Muscle layer of colon (tissue), 2 donors: Measurements from ENCODE around the gene APLP2.

Experiments
- H3K27ac ChIP-seq: one replicate; pipeline ENCODE4 v1.7.0; 2013; ENCODE audit warnings: low read depth, mild to moderate bottlenecking, low read length, moderate library complexity
- H3K27me3 ChIP-seq, 2 donors: one replicate each; pipeline ENCODE4 v1.7.0; 2013; ENCODE audit warnings: low read length in 2 of 2, mild to moderate bottlenecking in 2 of 2; ENCODE audit not compliant: insufficient read depth in 2 of 2, control insufficient read depth in 1 of 2
- H3K36me3 ChIP-seq: one replicate; pipeline ENCODE4 v1.7.0; 2013; ENCODE audit warnings: mild to moderate bottlenecking, low read length; ENCODE audit not compliant: insufficient read depth
- H3K4me1 ChIP-seq: one replicate; pipeline ENCODE4 v1.7.0; 2013; ENCODE audit warnings: mild to moderate bottlenecking, low read length; ENCODE audit not compliant: insufficient read depth
- H3K4me3 ChIP-seq, 2 donors: one replicate each; pipeline ENCODE4 v1.7.0; 2013; ENCODE audit warnings: low read length in 2 of 2, low read depth in 1 of 2, mild to moderate bottlenecking in 1 of 2, moderate library complexity in 1 of 2
- H3K9ac ChIP-seq: one replicate; pipeline ENCODE4 v1.7.0; 2013; ENCODE audit warnings: low read length
- H3K9me3 ChIP-seq: one replicate; pipeline ENCODE4 v1.7.0; 2013; ENCODE audit warnings: mild to moderate bottlenecking, low read length
- donor health status: abdominal sarcoma.
- donor health status: Adenocarcinoma of cecum.

APLP2 gene

GRCh38 chr11:130037058-130037457, 32.6 kb upstream of the APLP2 start:
- Histone ChIP-seq H3K4me3 (no peak overlapping the region), H3K9me3 (no peaks in the 10 kb centered on the region), H3K4me1 (no peaks in the 10 kb centered on the region), H3K27me3 (no peaks in the 10 kb centered on the region), H3K36me3 (no peaks in the 10 kb centered on the region), H3K9ac (no peak overlapping the region), H3K27ac (no peak overlapping the region)

DNA sequence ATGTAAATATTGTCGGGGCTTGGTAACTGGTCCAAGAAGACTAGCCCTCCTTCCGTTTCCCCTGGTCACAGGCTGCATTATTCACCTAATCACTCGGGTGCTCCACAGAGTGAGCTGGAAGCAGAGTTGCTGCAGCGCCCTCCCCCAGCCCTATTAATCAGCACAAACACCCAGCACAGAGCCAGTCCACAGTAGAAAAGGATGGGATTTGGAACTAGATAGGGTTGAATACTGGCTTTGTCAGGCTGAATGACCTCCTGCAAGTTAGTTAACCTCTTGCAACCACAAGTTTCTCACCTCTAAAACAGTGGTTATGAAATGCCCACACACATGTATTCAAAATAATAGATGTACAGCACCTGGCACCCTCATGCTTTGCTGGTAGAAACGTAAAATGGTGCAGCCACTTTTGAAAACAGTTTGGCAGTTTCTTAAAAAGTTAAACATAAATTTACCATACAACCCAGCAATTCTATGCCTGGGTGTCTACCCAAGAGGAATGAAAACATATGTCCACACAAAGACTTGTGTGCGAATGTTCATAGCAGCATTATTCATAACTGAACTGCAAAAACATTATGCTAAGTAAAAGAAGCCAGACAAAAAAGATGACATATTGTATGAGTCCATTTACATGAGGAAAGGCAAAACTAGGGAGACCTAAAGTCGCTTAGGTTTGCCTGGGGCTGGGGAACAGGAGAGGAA, 31.7 kb upstream of the APLP2 start:
- Histone ChIP-seq H3K36me3 (no peaks in the 10 kb centered on the region), H3K9me3 (no peaks in the 10 kb centered on the region), H3K4me3 (no peak overlapping the region), H3K27me3 (no peaks in the 10 kb centered on the region), H3K4me1 (no peaks in the 10 kb centered on the region), H3K9ac (no peak overlapping the region), H3K27ac (no peak overlapping the region)

DNA sequence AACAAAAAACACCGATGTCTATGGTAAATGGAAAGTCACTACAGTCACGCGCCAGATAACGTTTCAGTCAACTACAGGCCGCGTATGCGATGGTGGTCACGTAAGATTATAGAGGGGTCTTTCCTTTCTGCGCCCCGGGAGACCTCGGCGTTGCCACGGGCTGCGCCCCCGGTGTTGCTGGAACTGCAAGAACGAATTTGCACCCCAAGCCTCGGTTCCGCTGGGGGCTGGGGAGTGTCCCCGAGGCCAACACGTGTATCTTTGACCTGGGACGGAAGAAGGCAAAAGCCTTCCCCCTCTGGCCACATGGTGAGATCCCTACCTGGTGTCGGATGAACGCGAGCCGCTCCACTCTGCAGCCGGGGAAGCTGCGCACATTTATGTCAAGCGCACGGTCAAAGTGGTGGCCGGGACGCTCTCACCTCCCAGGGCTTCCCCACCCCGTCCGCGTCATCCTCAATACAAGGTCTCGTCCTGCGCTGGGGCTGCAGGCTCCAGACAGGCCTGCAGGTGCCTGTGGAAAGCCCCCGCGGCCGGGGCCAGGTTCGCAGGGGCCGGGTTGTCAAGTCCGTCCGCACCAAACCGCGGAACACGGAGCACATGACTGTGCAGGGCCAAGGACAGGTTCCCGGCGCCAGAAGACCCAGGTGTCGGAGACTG, 29.3 kb upstream of the APLP2 start:
- no peaks in the 10 kb centered on the region for H3K4me1 ChIP-seq
- no peaks in the 10 kb centered on the region for H3K9me3 ChIP-seq
- H3K27me3 ChIP-seq, result no peaks in the 10 kb centered on the region
- no peak overlapping the region for H3K9ac ChIP-seq
- no peak overlapping the region for H3K27ac ChIP-seq
- no peaks in the 10 kb centered on the region for H3K36me3 ChIP-seq
- H3K4me3 ChIP-seq, result no peak overlapping the region

- Histone ChIP-seq H3K36me3 (no peaks in the 10 kb centered on the region), H3K9me3 (no peaks in the 10 kb centered on the region), H3K27me3 (no peaks in the 10 kb centered on the region), H3K4me3 (no peak overlapping the region), H3K27ac (no peak overlapping the region), H3K9ac (no peak overlapping the region), H3K4me1 (no peaks in the 10 kb centered on the region)
These were observed 27.6 kb upstream of the APLP2 start for GRCh38 chr11:130042093-130042591.

- no peak overlapping the region for H3K9ac ChIP-seq
- H3K27me3 ChIP-seq, result no peaks in the 10 kb centered on the region
- no peak overlapping the region for H3K27ac ChIP-seq
- H3K36me3 ChIP-seq, result no peaks in the 10 kb centered on the region
- no peaks in the 10 kb centered on the region for H3K4me1 ChIP-seq
- H3K9me3 ChIP-seq, result no peaks in the 10 kb centered on the region
- no peak overlapping the region for H3K4me3 ChIP-seq
These were observed 26.1 kb upstream of the APLP2 start for GRCh38 chr11:130043575-130043974.

DNA sequence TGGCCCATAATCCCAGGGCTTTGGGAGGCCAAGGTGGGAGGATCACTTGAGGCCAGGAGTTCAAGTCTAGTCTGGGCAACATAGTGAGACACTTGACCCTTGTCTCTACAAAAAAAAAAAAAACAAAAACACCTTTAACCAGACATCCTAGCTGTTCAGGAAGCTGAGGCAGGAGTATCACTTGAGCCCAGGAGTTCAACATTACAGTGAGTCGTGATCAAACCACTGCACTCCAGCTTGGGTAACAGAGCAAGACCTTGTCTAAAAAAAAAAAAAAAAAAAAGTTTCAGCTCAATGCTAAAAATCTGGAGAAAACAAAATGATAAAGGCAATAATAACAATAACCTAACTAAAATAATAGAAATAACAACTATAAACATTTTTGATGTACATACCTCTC, 22.6 kb upstream of the APLP2 start:
- Histone ChIP-seq H3K4me1 (peaks cover 8% of the 10 kb centered on the region), H3K9me3 (no peaks in the 10 kb centered on the region), H3K9ac (no peak overlapping the region), H3K27ac (no peak overlapping the region), H3K27me3 (no peaks in the 10 kb centered on the region), H3K36me3 (no peaks in the 10 kb centered on the region), H3K4me3 (no peak overlapping the region)

DNA sequence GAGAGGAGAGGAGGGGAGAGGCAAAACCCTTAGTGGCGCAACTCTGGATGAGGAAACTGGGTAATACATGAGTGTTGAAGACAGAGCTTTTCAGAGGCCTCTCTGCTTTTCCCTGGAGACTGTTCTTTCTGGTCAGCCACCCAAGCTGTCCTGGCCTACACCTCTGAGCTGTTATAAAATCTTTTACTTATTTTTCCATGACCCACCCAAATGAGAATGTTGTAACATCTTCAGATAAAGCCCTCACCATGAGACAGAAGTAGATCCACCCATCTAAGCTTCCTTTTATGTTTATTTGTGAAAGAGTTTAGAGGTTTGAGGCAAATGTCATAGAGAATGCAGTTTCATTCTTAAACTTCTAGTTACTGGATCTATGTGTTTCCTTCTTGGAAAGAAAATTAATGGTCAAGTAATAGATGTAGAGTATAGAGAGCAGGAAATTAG, 20.3 kb upstream of the APLP2 start:
- Histone ChIP-seq H3K4me3 (no peak overlapping the region), H3K9ac (no peak overlapping the region), H3K4me1 (peaks cover 8% of the 10 kb centered on the region), H3K27ac (no peak overlapping the region), H3K27me3 (no peaks in the 10 kb centered on the region), H3K9me3 (no peaks in the 10 kb centered on the region), H3K36me3 (no peaks in the 10 kb centered on the region)

- no peak overlapping the region for H3K9ac ChIP-seq
- peak overlapping the region; percentile 22 for H3K27ac ChIP-seq
These were observed 19.4 kb upstream of the APLP2 start for GRCh38 chr11:130050257-130050656.

GRCh38 chr11:130051082-130051481, 18.6 kb upstream of the APLP2 start:
- Histone ChIP-seq H3K36me3 (no peaks in the 10 kb centered on the region), H3K27me3 (no peaks in the 10 kb centered on the region), H3K4me1 (peaks cover 8% of the 10 kb centered on the region), H3K9me3 (no peaks in the 10 kb centered on the region), H3K9ac (no peak overlapping the region), H3K4me3 (no peak overlapping the region), H3K27ac (no peak overlapping the region)

More at GRCh38 chr11:130050257-130050656, 19.4 kb upstream of the APLP2 start:
- H3K4me3 ChIP-seq, result peak overlapping the region in 1 of 2 donors; percentile 5
- no peaks in the 10 kb centered on the region for H3K9me3 ChIP-seq
- H3K4me1 ChIP-seq, result peaks cover 8% of the 10 kb centered on the region
- H3K27me3 ChIP-seq, result no peaks in the 10 kb centered on the region
- no peaks in the 10 kb centered on the region for H3K36me3 ChIP-seq

- H3K27ac ChIP-seq, result no peak overlapping the region
- H3K9me3 ChIP-seq, result no peaks in the 10 kb centered on the region
- no peaks in the 10 kb centered on the region for H3K27me3 ChIP-seq
- H3K36me3 ChIP-seq, result no peaks in the 10 kb centered on the region
- no peak overlapping the region for H3K9ac ChIP-seq
- H3K4me1 ChIP-seq, result peaks cover 8% of the 10 kb centered on the region
- no peak overlapping the region for H3K4me3 ChIP-seq
These were observed 17.1 kb upstream of the APLP2 start for GRCh38 chr11:130052567-130052966.

GRCh38 chr11:130054966-130055365, 14.7 kb upstream of the APLP2 start:
- H3K9me3 ChIP-seq, result no peaks in the 10 kb centered on the region
- no peak overlapping the region for H3K4me3 ChIP-seq
- no peaks in the 10 kb centered on the region for H3K27me3 ChIP-seq
- H3K4me1 ChIP-seq, result peaks cover 8% of the 10 kb centered on the region
- no peak overlapping the region for H3K9ac ChIP-seq
- no peak overlapping the region for H3K27ac ChIP-seq
- H3K36me3 ChIP-seq, result no peaks in the 10 kb centered on the region

GRCh38 chr11:130055617-130056016, 14.1 kb upstream of the APLP2 start:
- Histone ChIP-seq H3K4me1 (peaks cover 3% of the 10 kb centered on the region), H3K9me3 (no peaks in the 10 kb centered on the region), H3K36me3 (no peaks in the 10 kb centered on the region), H3K27me3 (no peaks in the 10 kb centered on the region), H3K4me3 (no peak overlapping the region), H3K27ac (no peak overlapping the region), H3K9ac (no peak overlapping the region)
